OCI-LY1 (cell line): ENCODE measurements around the gene MPP7.

Experiments used
- H2AFZ ChIP-seq: fragments of 200-600 bp; sonication (generic), shearing (Covaris generic); 2 replicates; pipeline ENCODE4 v1.6.0; 2014; ENCODE audit warnings: antibody characterized with exemption, mild to moderate bottlenecking, low read length
- H3F3A ChIP-seq: fragments of 200-600 bp; sonication (generic), shearing (Covaris generic); 2 replicates; pipeline ENCODE4 v1.6.0; 2014; ENCODE audit warnings: mild to moderate bottlenecking, antibody characterized with exemption, low read length, moderate library complexity; ENCODE audit not compliant: insufficient read depth
- H3K27ac ChIP-seq: fragments of 200-600 bp; sonication (generic); 2 replicates; pipeline ENCODE4 v1.5.1; 2014; ENCODE audit warnings: low read length, mixed run types, mild to moderate bottlenecking, low read depth; ENCODE audit not compliant: poor library complexity, severe bottlenecking
- H3K27me3 ChIP-seq: fragments of 200-600 bp; sonication (generic); 2 replicates; pipeline ENCODE4 v1.6.0; 2014; ENCODE audit warnings: antibody characterized with exemption, mild to moderate bottlenecking, low read length, moderate library complexity; ENCODE audit not compliant: insufficient read depth
- H3K36me3 ChIP-seq: fragments of 200-600 bp; sonication (generic); 2 replicates; pipeline ENCODE4 v1.6.1; 2014; ENCODE audit warnings: mild to moderate bottlenecking, antibody characterized with exemption, low read length, moderate library complexity, mixed read lengths; ENCODE audit not compliant: insufficient read depth
- H3K4me1 ChIP-seq: fragments of 200-600 bp; sonication (generic); 2 replicates; pipeline ENCODE4 v1.5.1; 2014; ENCODE audit warnings: mild to moderate bottlenecking, low read length, moderate library complexity; ENCODE audit not compliant: insufficient read depth, severe bottlenecking
- H3K4me2 ChIP-seq: fragments of 200-600 bp; sonication (generic), shearing (Covaris generic); 2 replicates; pipeline ENCODE4 v1.6.1; 2014; ENCODE audit warnings: low read length
- H3K4me3 ChIP-seq: fragments of 200-600 bp; sonication (generic); 2 replicates; pipeline ENCODE4 v1.5.1; 2014; ENCODE audit warnings: low read length, low read depth, mild to moderate bottlenecking, mixed read lengths; ENCODE audit not compliant: poor library complexity, severe bottlenecking
- H3K79me2 ChIP-seq: fragments of 200-600 bp; shearing (Covaris generic); 2 replicates; pipeline ENCODE4 v1.6.1; 2016; ENCODE audit warnings: mixed run types, low read length, mixed read lengths; ENCODE audit not compliant: insufficient read depth
- H3K9ac ChIP-seq: fragments of 200-600 bp; sonication (generic), shearing (Covaris generic); 2 replicates; pipeline ENCODE4 v1.6.1; 2014; ENCODE audit warnings: mild to moderate bottlenecking, low read length, mixed read lengths
- H3K9me2 ChIP-seq: fragments of 200-600 bp; sonication (generic), shearing (Covaris generic); 2 replicates; pipeline ENCODE4 v1.6.1; 2014; ENCODE audit warnings: low read depth, mild to moderate bottlenecking, low read length, mixed read lengths
- H3K9me3 ChIP-seq: fragments of 200-600 bp; shearing (Covaris generic); 2 replicates; pipeline ENCODE4 v1.6.1; 2014; ENCODE audit warnings: low read length, mixed read lengths
- H4K20me1 ChIP-seq: fragments of 200-600 bp; sonication (generic), shearing (Covaris generic); 2 replicates; pipeline ENCODE4 v1.6.0; 2016; ENCODE audit warnings: mild to moderate bottlenecking, low read length; ENCODE audit not compliant: insufficient read depth
- CTCF ChIP-seq: fragments of 200-600 bp; sonication (generic), shearing (Covaris generic); IDR thresholded peaks from 2 replicates; pipeline ENCODE4 v1.5.1; 2017; ENCODE audit warnings: mild to moderate bottlenecking, antibody characterized with exemption, low read length, moderate library complexity, mixed read lengths
- EZH2 ChIP-seq: fragments of 200-600 bp; sonication (generic), shearing (Covaris generic); IDR thresholded peaks from 2 replicates; pipeline ENCODE4 v1.8.0; 2017; ENCODE audit warnings: borderline replicate concordance, mixed run types, mild to moderate bottlenecking, antibody characterized with exemption, low read length, moderate library complexity, mixed read lengths

The MPP7 gene

GRCh38 chr10:28256776-28257175, 46.1 kb downstream of the MPP7 start:
- Histone ChIP-seq H3F3A (no peaks in the 10 kb centered on the region), H3K4me3 (no peak overlapping the region), H3K36me3 (no peaks in the 10 kb centered on the region), H3K4me1 (no peaks in the 10 kb centered on the region), H3K27me3 (no peaks in the 10 kb centered on the region), H3K9ac (no peak overlapping the region), H3K9me3 (no peaks in the 10 kb centered on the region), H3K79me2 (no peaks in the 10 kb centered on the region), H4K20me1 (no peaks in the 10 kb centered on the region), H3K27ac (no peak overlapping the region), H2AFZ (no peak overlapping the region), H3K4me2 (no peak overlapping the region), H3K9me2 (no peaks in the 10 kb centered on the region)
- TF ChIP-seq EZH2, result no peak
- TF ChIP-seq CTCF, result no peak

- H2AFZ ChIP-seq, result no peak overlapping the region
- H3K4me2 ChIP-seq, result no peak overlapping the region
- H3F3A ChIP-seq, result no peaks in the 10 kb centered on the region
- H3K4me3 ChIP-seq, result no peak overlapping the region
- H3K79me2 ChIP-seq, result no peaks in the 10 kb centered on the region
- no peaks in the 10 kb centered on the region for H3K9me2 ChIP-seq
- no peaks in the 10 kb centered on the region for H3K36me3 ChIP-seq
- TF ChIP-seq EZH2 (no peak), CTCF (no peak)
- no peaks in the 10 kb centered on the region for H4K20me1 ChIP-seq
- H3K27me3 ChIP-seq, result no peaks in the 10 kb centered on the region
- H3K9me3 ChIP-seq, result no peaks in the 10 kb centered on the region
- H3K9ac ChIP-seq, result no peak overlapping the region
- H3K4me1 ChIP-seq, result no peaks in the 10 kb centered on the region
- H3K27ac ChIP-seq, result no peak overlapping the region
Observed at GRCh38 chr10:28254290-28254985, 48.4 kb downstream of the MPP7 start.

GRCh38 chr10:28253169-28253785, 49.6 kb downstream of the MPP7 start:
- no peak overlapping the region for H3K4me3 ChIP-seq
- H3K27me3 ChIP-seq, result no peaks in the 10 kb centered on the region
- no peaks in the 10 kb centered on the region for H3K4me1 ChIP-seq
- H3K27ac ChIP-seq, result no peak overlapping the region
- H3K9me3 ChIP-seq, result no peaks in the 10 kb centered on the region
- no peak overlapping the region for H3K9ac ChIP-seq
- no peaks in the 10 kb centered on the region for H3K9me2 ChIP-seq
- H3K79me2 ChIP-seq, result no peaks in the 10 kb centered on the region
- H3K36me3 ChIP-seq, result no peaks in the 10 kb centered on the region
- H3F3A ChIP-seq, result no peaks in the 10 kb centered on the region
- no peaks in the 10 kb centered on the region for H4K20me1 ChIP-seq
- H3K4me2 ChIP-seq, result no peak overlapping the region
- TF ChIP-seq CTCF (no peak), EZH2 (no peak)
- no peak overlapping the region for H2AFZ ChIP-seq
